HT-29 (cell line): ENCODE results near the gene ELF3. TPM values are rescaled to one million over a fixed set of nuclear protein-coding genes. Genes with fewer than 3 reads are reported as not detected.
"Not testable (repeated sequence)": the region's sequence is repeated elsewhere in the genome, so short reads cannot be mapped to it uniquely, and the experiment has no call there.

ENCODE experiments used
- DNase-seq: peaks from one replicate; pipeline ENCODE4 v3.0.0-alpha.2; 2015; ENCODE audit warnings: low spot score
- total RNA-seq: library from RNA; depleted of rRNA; stranded (reverse); fragments of >200 nt; shearing (Covaris generic); gene quantifications from 2 replicates; pipeline ENCODE4 v1.2.3, GENCODE V29; 2014

Gene ELF3
- total RNA-seq, 1 experiment from 2014 or later, result 1,050 TPM

DNA sequence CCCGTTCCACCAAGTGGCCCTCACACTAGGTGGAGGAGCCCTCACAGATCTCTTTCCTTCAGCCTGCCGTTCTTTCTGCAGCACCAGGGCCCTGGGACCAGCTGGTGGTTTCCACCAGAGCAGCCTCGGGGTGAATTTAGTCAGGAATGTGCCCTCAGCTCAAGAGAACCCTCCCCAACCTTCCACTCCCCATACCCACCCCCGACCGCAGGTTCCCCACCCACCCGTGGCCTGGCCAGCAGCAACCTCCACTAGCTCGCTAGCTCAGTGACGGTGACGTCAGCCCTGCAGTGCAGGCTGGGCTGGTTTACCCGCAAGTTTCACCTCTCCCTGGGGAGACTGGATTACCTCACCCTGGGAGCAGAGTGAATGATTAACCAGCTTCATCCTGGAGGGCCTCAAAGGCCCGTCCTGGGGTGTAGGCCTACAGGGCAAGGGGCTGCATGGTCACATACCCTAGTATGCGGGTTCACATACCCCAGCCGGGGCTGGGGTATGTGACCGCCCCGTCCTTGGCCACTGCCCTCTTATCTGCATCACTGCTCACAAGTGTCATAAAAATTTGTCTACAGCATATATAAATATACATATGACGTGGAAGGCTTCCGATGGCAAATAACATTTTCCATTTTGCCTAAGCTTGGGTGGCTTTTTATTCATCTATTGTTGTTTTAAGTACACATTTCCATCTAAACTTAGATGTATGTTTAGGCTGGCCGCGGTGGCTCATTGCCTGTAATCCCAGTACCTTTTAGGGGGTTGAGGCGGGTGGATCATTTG is 24.5 kb downstream of the ELF3 start:
- peak; percentile 97 for DNase-seq

DNA sequence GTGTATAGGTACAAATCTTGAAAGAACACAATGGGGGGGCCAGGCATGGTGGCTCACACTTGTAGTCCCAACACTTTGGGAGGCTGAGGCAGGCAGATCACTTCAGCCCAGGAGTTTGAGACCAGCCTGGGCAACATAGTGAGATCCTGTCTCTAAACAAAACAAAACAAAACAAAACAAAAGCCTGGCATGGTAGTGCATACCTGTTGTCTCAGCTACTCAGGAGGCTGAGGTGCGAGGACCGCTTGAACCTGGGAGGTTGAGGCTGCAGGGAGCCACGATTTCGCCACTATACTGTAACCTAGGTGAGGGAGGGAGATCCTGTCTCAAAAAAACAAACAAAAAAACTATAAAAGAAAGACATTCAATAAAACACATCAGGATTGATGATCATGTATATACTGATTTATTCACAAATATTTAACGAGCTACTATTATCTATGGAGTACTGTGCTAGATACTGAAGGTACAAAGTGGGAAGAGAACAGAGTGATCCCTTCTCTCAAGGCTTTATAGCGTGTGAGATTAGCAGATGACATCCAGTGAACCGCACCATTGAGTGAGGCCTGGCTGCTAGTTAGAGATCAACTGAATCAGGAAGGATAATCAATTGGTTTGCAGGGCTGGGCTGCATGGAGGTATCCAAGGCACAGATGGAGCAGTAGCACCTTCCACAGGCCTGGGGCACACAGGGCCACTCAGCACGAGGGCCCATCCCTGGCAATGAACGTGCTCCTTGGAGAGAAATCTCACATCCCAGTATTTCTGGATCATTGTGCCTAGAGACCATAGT is 26.4 kb downstream of the ELF3 start:
- no peak for DNase-seq

DNA sequence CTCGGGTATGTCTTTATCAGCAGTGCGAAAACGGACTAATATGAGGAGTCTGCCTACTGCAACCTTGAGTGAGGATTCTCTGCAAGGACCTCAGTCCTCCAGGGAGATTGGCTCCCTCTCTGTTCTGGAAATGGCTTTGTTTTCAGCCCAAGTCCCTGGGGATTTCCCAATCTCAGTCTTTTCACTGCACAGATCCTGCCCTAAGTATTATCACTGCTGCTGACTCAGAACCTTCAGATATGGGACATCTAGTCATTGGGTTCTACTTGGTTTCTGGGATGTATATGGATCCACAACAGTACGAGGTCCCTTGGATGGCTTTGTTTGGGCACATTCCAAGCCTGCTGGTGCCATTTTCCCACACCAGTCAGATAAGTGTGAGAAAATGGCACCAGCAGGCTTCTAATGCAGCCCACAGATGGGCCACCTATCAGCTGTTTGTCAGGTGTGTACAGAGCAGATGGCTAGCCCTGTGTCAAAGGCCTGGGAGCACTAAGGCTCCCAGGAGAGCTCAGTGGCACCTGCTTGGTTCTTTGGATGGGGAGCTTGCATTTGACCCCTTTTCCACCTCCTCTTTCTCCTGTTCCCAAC is 27.4 kb downstream of the ELF3 start:
- no peak for DNase-seq

DNA sequence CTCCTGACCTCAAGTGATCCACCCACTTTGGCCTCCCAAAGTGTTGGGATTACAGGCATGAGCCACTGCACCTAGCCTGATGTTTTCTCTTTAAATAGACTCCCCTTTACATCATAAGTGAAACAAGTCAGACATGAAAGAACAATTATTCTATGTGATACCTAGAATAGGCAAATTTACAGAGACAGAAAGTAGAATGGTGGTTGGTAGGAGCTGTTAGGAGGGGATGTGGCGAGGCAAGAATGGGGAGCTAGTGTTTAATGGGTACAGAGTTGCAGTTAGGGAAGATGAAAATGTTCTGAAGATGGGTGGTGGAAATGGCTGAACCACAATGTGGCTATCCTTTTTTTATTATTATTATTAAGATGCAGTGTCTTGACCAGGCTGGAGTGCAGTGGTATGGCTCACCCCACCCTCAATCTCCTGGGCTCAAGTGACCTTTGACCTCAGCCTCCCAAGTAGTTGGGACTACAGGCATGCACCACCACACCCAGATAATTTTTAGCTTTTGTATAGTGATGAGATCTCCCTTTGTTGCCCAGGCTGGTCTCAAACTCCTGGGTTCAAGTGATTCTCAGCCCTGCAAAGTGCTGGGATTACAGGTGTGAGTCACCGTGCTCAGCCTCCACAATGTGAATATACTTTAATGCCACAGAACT is 28.4 kb downstream of the ELF3 start:
- DNase-seq, result no peak

DNA sequence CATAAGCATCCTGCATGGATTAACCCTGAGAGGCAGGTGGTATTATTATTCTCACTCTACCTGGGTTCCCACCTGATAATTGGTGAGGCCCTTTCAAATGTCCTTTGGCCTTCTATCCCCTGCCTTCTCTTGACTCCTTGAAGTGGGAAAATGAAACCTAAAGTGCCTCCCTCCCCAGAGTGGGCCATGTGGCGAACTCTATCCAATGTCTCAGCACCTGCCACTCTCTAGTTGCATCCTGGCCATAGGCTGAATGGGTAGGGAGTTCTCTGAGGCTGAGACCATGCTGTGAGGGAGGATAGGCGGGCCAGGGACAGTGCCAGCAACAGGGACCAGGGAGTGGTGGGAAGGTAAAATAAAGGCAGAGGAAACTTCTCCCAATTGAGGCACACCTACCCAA is 35.3 kb downstream of the ELF3 start:
- peak; percentile 51 for DNase-seq

DNA sequence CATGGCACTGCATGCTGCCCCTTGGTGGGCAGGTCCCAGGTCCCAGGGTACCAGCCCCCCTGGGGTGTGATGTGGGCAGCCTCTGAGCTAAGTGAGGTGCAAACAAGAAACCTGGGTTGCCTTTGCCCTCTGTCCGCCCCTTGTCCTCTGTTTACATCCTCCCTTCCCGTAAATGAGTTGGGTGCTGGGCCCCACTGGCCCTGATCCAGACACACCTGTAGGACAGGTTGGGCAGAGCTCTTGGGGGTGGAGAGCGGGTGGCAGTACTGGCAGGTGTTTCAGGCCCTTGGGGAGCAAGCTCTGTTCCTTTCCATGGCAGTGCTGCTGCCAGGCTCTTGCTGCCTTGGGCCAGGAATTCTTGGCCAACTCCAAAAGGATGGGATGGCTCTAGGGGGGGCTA is 35.8 kb downstream of the ELF3 start:
- DNase-seq, result peak; percentile 97

DNA sequence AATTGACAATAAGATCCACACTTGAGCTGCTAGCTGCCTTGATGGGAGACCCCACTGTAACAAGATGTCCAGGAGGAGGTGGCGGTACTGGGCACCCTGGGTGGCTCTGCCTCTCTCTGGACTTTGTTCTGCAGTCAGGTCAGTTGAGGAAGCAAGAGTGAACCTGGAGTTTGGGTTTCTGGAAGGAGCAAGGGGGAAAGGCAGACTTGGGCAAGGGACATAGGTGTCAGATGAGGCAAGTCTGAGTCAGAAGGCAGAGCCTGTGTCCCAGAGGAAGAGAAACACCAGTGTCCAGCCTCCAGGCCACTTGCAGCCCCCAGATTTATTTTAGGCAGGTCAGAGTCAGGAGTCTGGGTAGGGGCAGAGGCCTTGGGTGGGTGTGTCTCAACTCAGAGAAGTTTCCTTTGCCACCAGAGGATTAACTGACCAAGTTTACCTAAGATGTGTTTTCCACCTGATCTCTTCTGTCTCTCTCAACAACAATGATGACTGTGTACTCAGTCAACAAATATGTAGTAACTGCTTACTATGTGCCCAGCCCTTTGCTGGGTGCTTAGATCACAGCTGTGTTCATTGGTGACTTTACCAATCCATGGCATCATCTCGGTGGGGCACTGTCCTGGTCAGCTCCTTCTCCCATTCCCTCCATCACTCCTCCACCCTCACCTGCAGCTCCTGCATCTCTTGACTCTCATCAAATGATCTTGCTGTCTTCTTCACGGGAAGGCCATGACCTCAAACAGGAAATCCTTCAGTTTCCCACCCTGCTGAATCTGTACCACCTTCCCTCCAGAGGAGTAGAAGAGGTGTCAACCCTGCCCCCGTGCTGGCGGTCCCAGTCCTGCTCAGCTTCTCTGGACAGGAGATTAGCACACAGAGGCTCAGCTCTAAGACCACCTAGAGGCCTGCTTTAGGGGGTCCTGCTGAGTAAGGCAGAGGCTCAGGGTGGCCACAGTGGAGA is 36.6 kb downstream of the ELF3 start:
- peak; percentile 75 for DNase-seq

DNA sequence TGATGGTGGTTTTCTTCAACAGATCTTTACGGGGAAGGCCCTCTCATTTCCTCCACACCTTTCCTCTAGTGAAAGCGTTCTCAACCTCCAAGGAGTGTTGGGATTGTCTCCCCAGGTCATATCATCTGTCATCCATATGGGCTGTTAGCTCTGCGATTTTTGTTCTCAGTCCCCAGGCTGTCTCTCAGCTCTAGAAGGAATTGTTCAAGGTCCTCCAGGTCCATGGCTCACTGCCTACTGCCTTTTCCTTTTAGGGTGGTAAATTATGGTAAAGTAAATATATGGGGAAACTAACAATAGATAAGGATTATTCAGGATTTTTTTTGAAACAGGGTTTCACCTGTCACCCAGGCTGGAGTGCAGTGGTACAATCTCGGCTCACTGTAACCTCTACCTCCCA is 37.6 kb downstream of the ELF3 start:
- DNase-seq, result peak; percentile 56

DNA sequence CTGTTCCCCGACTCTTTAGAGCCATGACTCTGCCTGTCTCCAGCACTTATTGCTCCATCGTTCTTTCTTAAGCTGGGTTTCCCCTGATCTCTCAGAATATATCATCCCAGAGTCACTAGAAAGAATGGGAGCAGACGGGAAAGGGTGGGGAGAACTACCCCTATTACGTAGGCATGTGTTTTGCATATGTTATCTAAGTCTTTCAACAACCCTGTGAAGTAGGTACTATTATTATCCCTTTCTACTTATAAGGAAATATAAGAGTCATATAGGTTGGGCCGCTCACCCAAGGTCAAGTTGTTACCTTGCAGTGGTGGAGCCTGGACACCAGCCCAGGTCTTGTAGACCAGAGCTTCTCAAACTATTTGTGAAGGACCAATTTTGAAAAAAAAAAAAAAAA is 38.7 kb downstream of the ELF3 start:
- DNase-seq, result no peak

DNA sequence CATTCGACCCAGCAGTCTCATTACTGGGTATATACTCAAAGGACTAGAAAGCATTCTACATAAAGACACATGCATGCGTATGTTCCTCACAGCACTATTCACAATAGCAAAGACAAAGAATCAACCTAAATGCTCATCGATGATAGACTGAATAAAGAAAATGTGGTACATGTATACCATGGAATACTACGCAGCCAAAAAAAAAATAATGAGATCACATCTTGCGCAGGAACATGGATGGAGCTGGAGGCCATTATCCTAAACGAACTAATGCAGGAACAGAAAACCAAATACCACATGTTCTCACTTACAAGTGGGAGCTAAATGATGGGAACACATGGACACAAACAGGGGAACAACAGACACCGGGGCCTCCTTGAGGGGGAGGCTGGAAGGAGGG is 43.7 kb downstream of the ELF3 start:
- DNase-seq, result no peak

DNA sequence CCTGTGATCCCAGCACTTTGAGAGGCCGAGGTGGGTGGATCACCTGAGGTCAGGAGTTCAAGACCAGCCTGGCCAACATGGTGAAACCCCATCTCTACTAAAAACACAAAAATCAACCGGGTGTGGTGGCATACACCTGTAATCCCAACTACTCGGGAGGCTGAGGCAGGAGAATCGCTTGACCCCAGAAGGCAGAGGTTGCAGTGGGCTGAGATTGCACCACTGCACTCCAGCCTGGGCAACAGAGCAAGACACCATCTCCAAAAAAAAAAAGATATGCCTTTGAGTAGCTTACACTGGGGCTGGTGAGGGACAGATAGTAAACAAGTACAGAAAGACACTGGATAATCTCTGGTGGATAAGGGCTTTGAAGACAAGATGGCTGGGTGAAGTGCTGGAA is 44.3 kb downstream of the ELF3 start:
- not testable (repeated sequence) for DNase-seq

DNA sequence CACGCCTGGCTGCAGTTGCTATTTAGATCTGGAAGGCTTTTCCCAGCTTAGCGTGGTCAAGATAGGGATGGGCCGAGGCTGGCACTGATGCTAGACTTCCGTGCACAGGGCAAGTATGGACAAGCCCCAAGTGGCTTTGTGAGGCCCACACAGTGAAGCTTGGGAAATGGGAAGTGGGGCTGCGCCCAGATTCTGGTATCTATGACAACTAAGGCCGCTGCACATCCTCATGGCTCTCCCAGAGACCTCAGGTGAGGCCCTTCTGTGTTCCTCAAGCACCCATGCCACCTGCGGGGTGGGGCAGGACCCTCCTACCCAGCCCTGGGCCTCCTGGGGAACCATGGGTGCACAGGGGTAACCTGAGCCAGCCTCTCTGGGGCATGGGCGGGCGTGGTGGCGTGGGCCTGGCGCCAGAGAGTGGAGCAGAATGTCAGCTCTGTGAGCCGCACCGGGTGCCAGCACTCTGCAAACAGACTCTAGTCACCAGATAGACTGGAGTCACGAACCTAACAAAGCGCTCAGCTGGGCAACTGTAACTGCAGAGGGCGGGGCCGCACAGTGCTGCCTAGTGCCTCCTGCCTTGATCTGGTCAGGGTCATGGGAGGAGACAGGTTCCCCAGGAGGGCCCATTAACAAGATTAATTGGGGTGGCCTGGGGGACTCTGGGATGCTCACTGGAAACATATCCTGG is 46.4 kb downstream of the ELF3 start:
- DNase-seq, result peak; percentile 95

DNA sequence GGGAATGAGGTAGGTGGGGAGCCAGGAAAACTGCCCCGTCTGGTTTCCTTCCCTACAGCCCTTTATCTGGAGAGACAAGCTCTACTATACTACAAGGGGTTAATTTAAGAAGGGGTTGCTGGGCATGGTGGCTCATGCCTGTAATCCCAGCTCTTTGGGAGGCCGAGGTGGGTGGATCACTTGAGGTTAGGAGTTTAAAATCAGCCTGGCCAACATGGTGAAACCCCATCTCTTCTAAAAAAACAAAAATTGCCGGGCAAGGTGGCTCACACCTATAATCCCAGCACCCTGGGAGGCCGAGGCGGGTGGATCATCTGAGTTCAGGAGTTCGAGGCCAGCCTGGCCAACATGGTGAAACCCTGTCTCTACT is 46.9 kb downstream of the ELF3 start:
- not testable (repeated sequence) for DNase-seq

DNA sequence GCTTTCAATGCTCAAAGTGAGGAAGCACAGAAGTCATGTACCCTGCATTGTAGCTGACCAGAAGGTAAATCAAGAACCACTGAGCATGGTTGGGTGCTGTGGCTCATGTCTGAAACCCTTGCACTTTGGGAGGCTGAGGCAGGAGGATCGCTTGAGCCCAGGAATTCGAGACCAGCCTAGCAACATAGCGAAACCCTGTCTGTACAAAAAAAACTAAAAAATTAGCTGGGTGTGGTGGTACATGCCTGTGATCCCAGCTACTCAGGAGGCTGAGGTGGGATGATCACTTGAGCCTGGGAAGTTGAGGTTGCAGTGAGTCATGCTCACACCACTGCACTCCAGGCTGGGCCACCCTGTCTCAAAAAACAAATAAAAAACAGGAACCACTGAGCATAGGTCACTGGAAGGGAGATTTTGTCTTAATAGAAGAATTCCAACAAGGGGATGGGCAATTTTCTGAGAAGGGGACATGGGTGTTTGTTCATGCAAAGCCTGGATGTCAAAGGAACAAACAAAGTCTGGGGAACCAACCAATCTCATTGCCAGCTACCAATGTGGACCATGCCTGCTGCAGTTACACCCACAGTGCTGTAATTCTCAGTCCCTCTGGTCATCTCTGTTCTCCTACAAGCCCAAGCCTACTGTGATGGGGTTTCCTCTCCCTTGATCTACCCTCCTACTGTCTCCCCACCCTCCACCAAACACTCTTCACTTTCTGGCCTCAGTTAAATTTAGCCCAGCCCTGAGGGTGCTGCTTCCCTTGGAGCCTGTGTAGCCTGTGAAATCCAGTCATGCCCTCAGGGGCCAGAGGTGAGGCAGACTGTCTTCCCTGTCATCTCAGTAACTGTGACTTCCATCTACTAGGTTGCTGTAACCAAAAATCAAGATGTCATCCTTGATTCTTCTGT is 47.9 kb downstream of the ELF3 start:
- DNase-seq, result peak; percentile 71

DNA sequence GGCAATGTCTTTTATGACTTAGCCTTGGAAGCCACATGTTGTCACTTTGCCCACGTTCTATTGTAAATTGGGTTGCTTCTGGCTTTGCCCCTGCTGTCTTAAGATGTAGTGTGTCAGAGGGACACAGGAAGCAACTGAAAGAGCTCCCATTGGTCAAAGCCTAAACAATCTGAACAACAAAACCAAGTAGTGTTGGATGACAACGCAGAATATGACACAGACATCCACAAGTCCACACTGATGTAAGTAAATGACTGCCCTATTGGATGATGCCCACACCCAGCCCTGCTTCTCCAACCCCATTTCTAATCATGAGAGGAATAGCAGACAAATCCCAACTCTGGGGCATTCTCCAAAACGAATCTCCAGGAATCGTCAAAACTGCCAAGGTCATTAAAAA is 50.7 kb downstream of the ELF3 start:
- no peak for DNase-seq

DNA sequence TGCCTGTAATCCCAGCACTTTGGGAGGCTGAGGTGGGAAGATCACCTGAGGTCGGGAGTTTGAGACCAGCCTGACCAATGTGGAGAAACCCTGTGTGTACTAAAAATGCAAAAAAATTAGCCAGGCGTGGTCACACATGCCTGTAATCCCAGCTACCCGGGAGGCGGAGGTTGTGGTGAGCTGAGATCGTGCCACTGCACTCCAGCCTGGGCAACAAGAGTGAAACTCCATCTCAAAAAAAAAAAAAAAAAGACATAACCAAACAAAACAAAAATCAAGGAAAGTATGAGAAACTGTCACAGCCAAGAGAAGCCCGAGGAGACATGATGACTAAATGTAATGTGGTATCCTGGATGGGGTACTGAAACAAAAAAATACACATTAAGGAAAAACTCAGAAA is 51.4 kb downstream of the ELF3 start:
- DNase-seq, result not testable (repeated sequence)

DNA sequence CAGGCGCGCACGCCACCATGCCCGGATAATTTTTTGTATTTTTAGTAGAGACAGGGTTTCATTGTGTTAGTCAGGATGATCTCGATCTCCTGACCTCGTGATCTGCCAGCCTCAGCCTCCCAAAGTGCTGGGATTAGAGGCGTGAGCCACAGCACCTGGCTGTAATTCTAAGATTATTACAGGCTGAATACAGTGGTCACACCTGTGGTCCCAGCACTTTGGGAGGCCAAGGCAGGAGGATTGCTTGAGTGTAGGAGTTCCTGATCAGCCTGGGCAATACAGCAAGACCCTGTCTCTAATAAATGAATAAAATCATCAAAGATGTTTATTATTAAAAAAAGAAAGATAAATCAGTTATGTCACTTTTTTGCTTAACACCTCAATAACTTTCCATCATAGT is 52.2 kb downstream of the ELF3 start:
- not testable (repeated sequence) for DNase-seq

DNA sequence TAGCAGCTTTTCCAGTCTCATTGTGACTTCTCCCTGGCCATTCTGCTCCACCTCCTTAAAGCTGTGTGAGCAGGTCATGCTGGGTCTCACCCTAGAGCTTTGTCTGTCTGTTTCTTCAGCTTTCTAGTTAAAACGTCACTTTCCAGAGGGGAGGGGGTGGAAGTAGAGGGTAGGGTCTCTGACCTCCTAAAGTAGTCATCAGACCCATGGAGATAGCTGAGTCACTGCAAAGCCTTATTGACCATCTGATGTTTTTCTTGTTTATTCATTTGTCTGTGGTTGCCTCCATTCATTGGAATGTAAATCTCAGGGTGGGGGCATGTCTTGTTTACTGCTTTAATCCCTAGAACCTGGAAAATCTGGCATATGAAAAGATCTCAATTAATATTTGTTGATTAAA is 52.7 kb downstream of the ELF3 start:
- DNase-seq, result peak; percentile 40

DNA sequence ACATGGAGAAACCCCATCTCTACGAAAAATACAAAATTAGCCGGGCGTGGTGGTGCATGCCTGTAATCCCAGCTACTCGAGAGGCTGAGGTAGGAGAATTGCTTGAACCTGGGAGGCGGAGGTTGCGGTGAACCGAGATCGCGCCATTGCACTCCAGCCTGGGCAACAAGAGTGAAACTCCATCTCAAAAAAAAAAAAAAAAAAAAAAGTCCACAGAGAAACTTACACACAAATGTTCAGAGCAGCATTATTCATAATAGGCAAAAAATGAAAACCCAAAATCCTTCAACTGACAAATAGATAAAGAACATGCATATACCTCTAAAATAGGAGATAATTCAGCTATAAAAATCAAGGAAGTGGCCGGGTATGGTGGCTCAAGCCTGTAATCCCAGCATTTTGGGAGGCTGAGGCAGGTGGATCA is 54.5 kb downstream of the ELF3 start:
- not testable (repeated sequence) for DNase-seq
